Measurements from ENCODE around the gene FCGR1A.
"Not testable (repeated sequence)": the region's sequence is repeated elsewhere in the genome, so short reads cannot be mapped to it uniquely, and the experiment has no call there.

FCGR1A gene

DNA sequence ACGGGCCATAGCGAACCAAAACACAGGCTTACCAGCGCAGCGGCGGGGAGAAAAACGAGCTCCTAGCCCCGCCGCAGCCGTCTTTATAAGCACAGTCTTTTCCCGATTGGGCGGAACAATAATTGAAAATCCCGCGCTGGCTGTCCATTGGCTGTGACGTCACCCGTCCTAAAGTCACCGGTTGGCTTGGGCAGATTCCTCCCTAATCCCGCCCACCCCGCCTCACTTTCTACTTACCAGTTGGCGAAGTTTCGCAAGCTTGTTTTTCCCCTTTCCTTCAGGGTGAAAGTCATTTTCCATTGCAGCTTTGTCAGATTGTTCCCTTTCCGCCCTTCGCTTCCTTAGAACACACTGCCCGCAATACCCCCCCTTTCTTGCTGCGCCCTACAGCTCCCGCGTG lies 58.7 kb downstream of the FCGR1A start:
- DNase-seq: not testable (repeated sequence)
